GM18868 (cell line): ENCODE results near the gene NXNL1.
"Not testable (repeated sequence)": the region's sequence is repeated elsewhere in the genome, so short reads cannot be mapped to it uniquely, and the experiment has no call there.

Experiments used
- ATAC-seq: cut with Tn5 transposase; IDR thresholded peaks from one replicate; pipeline ENCODE4 v1.9.1; 2021; ENCODE audit warnings: mild to moderate bottlenecking, moderate library complexity; ENCODE audit not compliant: unreplicated experiment

NXNL1 gene

GRCh38 chr19:17460372-17461230 is at the start of gene NXNL1:
NXNL1 (minus strand) TSS chr19:17460926; CDS start chr19:17460869, 57 bp downstream.
- no peak for ATAC-seq

- not testable (repeated sequence) for ATAC-seq
Observed at GRCh38 chr19:17508558-17508933, 47.8 kb upstream of the NXNL1 start.

GRCh38 chr19:17506745-17507144 is 46.0 kb upstream of the NXNL1 start:
- no peak for ATAC-seq

GRCh38 chr19:17505223-17505622 is 44.5 kb upstream of the NXNL1 start:
- no peak for ATAC-seq

GRCh38 chr19:17504456-17504855 is 43.7 kb upstream of the NXNL1 start:
- ATAC-seq = no peak

- no peak for ATAC-seq
Observed at GRCh38 chr19:17504030-17504429, 43.3 kb upstream of the NXNL1 start.

GRCh38 chr19:17503240-17503639 is 42.5 kb upstream of the NXNL1 start:
- ATAC-seq = no peak

- ATAC-seq = no peak
Observed at GRCh38 chr19:17500447-17501198, 39.9 kb upstream of the NXNL1 start.

GRCh38 chr19:17499648-17500446 is 39.1 kb upstream of the NXNL1 start:
- ATAC-seq = no peak

GRCh38 chr19:17499025-17499424 is 38.3 kb upstream of the NXNL1 start:
- ATAC-seq = not testable (repeated sequence)

- ATAC-seq = no peak
Observed at GRCh38 chr19:17497149-17497798, 36.5 kb upstream of the NXNL1 start.

- no peak for ATAC-seq
Observed at GRCh38 chr19:17496337-17496997, 35.7 kb upstream of the NXNL1 start.

GRCh38 chr19:17495639-17496296 is 35.0 kb upstream of the NXNL1 start:
- no peak for ATAC-seq

GRCh38 chr19:17491287-17491686 is 30.6 kb upstream of the NXNL1 start:
- ATAC-seq = no peak

- no peak for ATAC-seq
Observed at GRCh38 chr19:17490411-17490810, 29.7 kb upstream of the NXNL1 start.

- ATAC-seq = no peak
Observed at GRCh38 chr19:17489392-17490030, 28.8 kb upstream of the NXNL1 start.

- ATAC-seq = no peak
Observed at GRCh38 chr19:17488593-17489391, 28.1 kb upstream of the NXNL1 start.
